Fibroblast of gingiva (primary cell): ENCODE results near the gene CARD6.
"Not testable (repeated sequence)": the region's sequence is repeated elsewhere in the genome, so short reads cannot be mapped to it uniquely, and the experiment has no call there.

Experiments used
- DNase-seq: peaks from one replicate; pipeline ENCODE4 v3.0.0-alpha.2; 2011; ENCODE audit warnings: low read depth

CARD6 gene

DNA sequence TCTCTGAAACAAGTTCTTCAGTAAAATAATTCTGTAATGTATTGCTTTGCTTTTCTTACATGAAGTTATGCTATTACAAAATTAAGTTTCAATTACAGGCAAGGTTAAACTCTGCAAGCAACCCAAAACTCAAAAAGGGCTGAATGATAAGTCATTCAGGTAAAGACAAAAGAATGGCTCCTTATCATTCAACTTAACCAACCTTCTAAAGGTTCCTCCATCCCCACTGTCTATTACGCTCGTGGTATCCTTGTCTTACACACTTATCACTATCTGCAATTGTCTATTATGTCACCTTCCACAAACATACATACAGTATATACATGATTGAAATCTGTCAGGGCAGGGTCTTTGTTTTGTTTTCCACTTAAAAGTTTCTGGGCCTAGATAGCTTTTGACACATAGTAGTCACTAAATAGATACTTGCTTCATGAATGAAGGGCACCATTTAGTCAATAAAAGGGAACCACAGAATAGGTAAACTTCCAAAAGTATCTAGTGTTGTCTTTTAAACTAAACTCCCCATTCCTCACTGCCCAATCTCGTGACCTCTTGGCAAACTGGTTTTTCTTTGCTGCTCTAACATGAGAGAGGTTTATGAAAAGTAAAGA lies 13.0 kb upstream of the CARD6 start:
- DNase-seq = no peak

DNA sequence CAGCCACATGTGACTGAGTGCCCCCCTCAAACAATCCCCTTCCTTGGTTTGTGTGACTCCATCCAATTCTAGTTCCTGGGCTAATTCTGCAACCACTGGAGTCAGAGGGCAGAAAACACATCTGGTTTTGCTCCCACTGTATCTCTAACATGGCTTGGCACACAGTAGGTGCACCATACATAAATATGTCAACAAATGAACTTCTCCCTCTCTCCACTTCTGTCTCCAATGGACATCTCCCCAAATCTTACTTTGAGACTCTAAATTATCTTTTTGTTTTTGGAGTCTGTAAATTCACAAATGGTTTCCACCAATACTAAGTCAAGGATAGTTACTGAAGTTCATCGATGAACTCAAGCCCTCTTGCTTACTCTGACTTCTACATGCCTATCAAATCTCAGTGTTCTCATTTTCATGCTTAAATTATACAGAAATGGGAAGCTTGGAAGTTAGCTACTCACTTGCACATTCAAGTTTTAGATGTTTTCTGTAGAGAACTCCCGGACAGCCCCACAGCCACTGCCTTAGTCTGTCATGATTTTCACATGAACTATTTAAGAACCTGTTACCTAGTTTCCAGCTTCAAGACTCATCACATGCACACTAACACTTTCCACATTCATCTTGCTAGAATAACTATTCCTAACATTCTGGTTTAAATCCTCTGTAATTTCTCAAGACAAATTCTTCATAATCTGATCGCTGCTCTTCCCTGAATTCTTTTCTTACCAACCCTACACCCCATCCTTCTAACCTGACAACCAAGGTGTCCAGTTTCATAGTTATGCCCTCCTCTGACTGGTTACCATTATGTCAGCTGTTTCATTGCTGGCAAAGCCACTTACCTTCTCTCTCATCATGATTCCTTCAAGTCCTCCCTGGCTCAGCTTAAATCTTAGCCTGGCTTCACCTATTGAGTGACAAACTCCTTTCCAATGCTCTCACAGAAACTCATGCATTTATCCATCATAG lies 12.2 kb upstream of the CARD6 start:
- no peak for DNase-seq

DNA sequence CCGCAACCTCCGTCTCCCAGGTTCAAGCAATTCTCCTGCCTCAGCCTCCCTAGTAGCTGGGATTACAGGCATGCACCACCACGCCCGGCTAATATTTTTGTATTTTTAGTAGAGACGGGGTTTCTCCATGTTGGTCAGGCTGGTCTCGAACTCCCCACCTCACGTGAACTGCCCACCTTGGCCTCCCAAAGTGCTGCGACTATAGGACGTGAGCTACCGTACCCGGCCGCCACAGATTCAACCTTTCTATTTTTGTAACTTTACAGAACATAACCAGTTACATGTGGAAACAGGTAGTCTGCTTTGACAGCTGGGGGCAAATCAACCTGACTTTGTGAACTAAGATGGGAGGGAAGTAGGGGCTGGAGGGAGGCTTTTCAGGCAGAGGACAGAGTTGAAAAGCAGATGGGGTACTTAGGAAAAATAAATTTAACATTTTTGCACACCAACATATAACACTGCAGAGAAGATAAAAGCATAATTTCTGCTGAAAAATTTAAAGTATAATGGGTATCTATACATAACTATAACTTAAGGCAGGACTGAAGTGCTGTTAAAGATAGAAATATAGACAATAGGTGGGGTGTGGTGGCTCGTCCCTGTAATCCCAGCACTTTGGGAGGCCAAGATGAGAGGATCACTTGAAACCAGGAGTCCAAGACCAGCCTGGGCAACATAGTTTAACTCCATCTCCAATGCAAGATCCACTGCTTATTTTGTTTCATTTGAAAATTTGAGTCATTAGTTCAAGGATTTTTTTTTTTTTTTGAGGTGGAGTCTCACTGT lies 11.2 kb upstream of the CARD6 start:
- no peak for DNase-seq

DNA sequence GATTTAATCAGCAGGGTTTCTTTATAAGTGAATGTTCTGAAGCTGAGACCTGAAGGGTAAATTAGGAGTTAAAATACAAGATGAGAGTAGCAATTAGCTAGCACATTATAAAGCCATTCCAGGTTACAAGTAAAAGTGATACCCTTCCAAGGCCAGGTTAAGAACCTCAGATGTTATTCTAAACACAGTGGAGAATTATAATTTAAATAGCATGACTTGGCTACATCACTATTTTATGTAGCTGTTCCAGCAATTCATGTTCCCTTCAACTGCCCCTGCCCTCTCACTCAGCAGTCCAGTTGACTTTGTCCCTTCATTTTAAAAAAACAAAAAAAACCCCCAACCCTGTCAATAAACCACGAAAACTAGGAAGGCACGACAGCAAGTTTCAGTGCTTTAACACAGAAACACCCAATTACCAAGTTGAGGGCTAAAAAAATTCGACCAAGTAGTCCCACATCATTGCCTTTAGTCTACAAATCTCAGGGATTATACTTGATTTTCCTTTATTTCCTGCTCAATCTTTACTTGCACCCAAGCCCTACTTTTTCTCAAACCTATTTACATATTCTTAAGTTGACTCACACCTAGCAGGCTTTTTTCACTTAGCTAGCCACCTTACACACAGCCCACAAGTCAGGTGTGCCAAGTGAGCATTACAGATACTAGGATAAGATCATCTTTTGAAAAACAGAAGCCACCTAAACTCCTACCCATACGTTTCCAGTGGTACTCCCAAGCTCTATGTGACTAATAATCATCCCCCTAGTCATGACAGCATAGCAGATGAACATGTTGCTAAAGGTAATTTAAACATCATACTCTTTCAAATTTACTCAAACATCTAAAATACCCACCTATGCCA lies 9.6 kb upstream of the CARD6 start:
- no peak for DNase-seq

DNA sequence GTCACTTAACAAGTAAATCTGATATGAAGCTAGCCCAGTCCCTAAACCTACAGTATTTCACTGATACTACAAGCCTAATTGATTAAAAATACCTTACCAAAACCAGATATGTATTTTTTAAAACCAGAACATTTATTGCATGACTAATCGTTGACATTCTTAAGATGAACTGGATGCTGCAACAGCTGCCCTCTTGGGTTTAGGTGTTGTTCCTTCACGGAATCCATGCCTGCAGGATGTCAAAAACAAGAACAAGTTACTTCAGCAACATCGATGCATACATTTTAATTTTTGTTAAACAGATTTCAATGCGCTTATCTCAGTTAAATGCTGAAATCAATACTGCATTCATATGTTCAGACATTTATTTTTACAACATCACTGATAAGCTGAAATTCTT lies 8.8 kb upstream of the CARD6 start:
- DNase-seq = peak; percentile 26

DNA sequence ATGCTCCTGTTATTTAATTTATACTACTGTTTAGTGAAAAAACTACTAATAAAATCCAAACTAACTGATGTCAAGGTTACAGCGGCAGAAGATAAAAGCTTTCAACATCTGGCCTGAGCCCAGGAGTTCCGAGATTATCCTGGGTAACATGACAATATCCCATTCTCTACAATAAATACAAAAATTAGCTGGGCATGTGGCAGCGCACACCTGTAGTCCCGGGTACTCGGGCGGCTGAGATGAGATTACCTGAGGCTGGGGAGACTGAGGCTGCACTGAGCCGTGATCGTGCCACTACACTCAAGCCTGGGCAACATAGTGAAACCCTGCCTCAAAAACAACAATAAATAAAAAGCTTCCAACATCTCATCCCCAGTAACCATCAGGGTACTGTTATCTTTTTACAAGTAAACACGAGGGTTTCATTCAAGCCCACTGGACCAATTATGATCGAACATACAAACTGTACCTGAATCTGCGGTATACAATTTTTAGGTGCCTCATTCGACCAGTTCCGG lies 7.4 kb upstream of the CARD6 start:
- no peak for DNase-seq

DNA sequence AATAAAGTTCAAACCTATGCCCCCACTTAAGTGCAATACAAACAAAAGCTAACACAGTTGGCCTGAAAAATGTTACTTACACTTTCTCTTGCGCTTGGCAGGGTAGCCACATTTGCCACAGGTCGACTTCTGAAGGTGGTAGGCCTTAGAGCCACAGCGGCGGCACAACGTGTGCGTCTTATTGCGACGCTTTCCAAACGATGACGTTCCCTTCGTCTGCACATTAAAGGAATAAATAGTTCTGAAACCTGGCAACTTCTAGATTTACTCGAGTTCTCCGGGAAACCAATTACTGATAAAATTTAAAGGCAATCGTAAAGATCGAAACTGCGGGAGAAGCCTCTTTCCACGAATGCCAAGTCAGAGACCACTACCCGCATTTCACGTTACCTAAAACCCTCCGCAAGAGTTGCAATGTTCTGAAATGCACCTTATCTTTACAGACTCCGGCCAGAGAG lies 6.7 kb upstream of the CARD6 start:
- DNase-seq = peak; percentile 29

DNA sequence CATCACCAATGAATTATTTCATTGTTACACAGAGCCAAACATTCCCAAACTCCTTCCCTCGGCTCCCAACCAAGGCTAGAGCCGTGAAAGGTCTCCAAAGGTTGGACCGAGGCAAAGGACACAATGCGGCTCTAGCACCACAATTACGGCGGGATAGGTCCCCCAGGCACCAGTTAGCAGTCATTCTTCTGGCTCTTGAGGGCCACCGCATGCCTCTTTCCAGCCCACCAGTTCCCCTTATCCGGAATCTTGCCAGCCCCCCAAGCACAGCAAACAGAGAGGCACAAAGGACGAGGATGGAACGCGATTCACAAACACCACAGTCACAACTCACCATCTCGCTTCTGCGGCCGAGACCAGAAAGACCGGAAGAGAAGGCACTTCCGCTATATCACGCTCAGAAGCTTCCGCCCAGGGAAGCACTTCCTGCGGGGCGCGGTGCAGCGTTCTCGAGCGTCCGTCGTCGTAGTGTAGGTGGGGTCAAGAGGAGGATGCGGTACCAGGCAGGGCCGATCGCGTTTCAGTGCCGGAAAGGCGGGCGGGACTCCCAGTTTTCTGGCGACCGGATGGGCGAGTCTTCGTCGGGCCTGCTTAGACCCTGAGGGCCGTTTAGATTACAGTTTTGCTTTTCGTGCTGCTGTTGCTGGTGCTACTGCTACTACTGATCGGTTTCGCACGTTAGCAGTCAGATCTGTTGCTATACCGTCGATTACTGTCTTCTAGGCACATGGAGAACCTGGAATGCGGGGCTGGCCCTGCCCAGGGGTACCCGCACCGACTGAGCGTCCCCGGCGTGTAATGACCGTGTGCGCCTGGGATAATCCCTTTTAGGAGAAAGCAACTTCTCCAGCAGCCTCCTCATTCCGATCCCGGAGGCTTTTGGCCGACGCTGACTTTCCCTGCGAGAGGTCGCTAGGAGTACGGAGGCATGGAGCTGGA lies 6.0 kb upstream of the CARD6 start, which contains the start of gene RPL37:
Gene RPL37 (minus strand): TSS at position 374 of the 939 bp plus-strand sequence. CDS start 37 bp downstream, at position 337.
- DNase-seq = peak; percentile 99

DNA sequence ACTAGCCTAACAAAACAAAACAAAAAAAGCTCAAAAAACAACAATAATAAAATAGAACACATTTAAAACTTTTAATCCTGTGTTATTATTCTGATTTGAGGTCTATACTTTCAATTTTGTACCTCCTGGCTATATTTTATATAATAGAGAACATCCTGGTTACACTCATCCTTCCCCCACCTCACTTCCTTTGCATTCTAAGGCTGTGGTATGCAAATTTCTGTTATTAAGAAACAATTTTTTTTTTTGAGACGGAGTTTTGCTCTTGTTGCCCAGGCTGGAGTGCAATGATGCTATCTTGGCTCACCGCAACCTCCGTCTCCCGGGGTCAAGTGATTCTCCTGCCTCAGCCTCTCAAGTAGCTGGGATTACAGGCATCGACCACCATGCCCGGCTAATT lies 3.1 kb upstream of the CARD6 start:
- no peak for DNase-seq

DNA sequence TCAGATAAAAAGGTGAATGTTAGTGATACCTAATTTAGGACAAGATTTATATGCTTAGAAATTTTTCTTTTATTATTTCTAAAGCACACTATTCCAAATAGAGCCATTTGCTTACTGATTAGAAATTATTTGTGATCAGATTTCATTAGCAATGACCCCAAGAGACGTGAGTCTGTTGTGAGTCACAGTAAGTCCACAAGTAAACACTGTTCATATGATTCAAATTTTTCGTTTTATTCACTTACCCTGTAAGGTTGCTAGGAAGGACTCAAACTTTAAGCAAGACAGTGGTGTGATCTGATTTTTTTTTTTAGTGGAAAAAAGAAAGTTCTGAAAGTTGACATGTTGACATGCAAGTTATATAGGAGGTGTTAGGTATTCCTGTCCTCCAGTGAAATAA lies 1.2 kb downstream of the CARD6 start:
- peak; percentile 40 for DNase-seq

DNA sequence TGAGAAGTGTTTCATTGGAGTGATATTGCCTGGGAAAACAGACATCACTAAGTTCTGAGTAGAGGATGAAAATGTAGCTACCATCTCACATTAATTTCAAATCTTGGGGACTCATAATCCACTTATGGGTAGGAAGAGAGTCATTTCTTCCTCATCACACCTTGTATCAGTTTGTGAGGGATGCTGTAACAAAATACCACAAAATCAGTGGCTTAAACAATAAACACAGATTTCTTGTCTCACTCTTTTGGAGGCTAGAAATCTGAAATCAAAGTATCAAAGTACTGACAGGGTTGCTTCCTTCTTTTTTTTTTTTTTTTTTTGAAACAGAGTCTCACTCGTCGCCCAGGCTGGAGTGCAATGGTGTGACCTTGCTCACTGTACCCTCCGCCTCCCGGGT lies 3.4 kb downstream of the CARD6 start:
- DNase-seq = no peak

DNA sequence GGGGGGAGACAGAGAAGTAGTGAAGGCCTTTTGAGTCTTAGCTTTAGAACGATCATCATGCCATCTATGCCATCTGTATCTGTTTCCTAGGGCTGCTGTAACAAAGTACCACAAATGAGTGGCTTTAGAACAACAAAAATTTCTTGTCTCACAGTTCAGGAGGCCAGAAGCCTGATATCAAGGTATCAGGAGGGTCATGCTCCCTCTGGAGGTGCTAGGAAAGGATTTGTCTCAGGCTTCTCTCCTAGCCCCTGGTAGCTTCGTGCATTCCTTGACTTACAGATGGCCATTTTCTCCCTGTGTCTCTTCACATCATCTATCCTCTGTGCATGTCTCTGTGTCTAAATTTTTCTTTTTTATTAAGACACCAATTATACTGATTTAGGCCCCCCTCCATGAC lies 5.2 kb downstream of the CARD6 start:
- no peak for DNase-seq

DNA sequence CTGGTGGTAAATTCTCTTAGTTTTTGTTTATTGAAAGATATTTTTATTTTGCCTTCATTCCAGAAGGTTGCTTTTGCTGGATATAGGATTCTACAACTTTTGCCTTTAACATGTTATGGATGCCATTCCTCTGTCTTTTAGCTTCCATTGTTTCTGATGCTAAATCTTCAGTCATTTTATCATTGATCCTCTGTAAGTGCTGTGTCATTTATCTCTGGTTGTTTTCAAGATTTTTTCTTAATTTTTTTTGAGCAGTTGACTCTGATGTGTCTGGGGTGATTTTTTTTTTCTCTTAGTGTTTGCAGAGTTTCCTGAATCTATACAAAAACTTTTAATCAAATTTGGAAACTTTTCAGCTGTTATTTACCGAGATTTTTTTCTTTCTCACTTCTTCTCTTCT lies 6.4 kb downstream of the CARD6 start:
- DNase-seq = no peak

DNA sequence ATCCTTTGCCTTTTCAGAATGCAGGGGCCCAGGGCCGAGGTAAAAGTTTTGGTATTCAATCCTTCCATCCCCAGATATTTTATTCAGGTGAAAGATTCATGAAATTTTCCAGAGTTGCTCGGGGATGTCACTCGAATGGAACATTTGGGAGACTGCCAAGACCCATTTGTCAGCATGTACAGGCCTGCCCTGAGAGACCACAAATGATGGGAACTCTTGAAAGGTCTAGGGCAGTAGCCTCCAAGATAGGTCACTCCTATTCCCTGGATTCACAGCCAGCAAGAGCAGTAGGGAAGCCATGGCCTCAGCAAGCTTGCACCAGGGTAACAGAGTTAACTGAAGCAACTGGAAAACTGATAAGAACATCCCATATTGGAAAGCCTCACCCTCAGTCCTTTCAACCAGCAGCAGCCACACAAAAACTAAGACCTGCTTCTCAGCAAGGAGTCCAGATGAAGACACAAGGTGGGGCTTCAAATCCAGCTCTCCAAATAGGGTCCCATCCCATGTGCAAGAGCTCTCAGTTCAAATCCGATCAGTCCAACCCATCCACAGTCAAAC lies 12.5 kb downstream of the CARD6 start:
- no peak for DNase-seq

DNA sequence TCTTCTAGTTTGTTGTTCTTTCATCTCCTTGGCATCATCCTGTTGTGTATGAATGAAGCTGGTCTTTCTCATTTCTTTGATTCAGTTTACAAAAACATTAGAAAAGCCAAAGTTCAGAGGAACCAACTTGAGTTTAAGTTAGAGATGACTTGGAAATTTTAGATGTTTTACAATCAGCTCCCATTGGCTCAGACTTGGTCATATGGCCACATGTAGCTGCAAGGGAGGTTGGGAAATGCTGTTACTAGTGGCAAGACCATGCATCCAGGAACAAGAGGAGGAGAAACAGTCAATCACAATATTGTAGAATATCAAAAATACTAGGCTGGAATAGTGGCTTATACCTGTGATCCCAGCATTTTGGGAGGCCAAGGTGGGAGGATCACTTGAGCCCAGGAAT lies 19.5 kb downstream of the CARD6 start:
- DNase-seq = no peak

DNA sequence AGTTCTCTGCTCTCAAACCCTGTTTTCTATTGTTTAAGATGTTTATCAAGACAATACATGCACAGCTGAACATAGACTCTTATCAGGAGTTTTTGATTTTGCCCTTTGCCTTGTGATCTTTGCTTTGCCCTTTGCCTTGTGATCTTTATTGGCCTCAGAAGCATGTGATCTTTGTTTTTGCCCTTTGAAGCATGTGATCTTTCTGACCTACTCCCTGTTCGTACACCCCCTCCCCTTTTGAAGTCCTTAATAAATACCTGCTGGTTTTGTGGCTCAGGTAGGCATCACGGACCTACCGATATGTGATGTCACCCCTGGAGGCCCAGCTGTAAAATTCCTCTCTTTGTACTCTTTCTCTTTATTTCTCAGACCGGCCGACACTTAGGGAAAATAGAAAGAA lies 23.8 kb downstream of the CARD6 start:
- not testable (repeated sequence) for DNase-seq

DNA sequence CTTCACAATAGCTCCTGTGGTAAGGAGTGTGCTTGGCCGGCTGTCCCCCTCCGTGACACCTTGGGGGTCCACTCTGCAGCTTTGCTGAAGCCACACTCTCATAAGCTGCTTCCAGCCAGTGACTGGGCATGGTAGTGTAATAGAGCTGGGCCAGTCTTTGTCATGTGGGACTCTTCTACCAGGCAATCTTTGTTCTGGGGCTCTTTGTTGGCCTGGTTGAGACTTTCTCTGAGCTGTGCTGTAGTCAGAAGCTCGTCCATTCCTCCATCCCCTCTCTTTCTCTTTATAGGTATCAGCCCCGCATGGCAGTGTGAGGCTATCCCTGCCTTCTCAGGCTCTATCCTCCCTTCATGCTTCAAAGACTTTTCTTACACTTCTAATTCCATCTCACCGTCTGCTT lies 25.7 kb downstream of the CARD6 start:
- DNase-seq = no peak

DNA sequence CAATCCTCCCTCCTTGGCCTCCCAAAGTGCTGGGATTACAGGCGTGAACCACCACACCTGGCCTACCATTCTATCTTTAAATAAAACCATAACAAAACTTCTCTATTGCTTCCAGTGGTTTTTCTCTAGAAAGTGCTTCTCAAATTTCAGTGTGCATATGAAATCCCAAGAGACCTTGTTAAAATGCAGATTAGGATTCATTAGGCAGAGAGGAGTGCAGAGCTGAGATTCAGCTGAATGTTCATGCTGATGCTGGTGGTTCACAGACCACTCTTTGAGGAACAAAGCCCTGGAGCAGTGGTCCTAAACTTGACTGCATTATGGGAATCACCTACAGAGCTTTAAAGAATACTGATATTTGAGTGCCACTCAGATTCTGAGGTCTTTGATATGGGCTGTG lies 28.2 kb downstream of the CARD6 start:
- no peak for DNase-seq

DNA sequence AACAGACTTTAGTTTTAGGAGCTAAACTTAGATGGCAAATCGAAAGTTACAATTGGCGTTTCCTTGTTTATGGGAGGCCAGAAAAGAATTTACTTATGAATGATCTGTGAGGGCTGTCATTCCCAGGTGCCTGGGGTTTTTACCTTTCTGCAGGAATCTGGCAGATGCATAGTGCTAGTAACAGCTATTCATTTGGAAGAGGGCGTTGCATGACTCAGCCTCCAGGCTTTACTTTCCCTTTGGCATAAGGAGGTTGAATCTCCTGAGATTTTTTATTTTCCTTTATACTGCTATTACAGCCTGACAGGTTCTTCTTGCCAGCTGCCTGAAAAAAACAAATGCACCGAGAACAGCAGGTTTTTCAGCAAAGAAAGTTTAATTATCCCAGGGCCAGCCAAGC lies 30.0 kb downstream of the CARD6 start:
- DNase-seq = no peak

DNA sequence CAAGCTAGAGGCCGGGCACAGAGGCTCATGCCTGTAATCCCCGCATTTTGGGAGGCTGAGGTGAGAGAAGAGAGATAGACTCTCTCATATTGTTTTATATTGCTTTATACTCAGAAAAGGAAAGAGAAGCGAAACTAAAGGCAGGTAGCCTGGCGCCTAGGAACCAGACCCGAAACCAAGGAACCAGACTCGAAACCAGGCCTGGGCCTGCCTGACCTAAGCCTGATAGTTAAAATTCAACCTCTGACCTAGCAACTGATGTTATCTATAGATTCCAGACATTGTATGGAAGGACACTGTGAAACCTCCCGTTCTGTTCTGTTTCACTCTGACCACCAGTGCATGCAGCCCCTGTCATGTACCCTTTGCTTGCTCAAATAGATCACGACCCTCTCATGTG lies 31.1 kb downstream of the CARD6 start:
- DNase-seq = not testable (repeated sequence)
